GM19351 (cell line): ENCODE data around the gene KCTD17.

ENCODE experiments used
- ATAC-seq: cut with Tn5 transposase; IDR thresholded peaks from one replicate; pipeline ENCODE4 v1.9.1; 2021; ENCODE audit warnings: mild to moderate bottlenecking, moderate library complexity; ENCODE audit not compliant: unreplicated experiment

KCTD17 gene

DNA sequence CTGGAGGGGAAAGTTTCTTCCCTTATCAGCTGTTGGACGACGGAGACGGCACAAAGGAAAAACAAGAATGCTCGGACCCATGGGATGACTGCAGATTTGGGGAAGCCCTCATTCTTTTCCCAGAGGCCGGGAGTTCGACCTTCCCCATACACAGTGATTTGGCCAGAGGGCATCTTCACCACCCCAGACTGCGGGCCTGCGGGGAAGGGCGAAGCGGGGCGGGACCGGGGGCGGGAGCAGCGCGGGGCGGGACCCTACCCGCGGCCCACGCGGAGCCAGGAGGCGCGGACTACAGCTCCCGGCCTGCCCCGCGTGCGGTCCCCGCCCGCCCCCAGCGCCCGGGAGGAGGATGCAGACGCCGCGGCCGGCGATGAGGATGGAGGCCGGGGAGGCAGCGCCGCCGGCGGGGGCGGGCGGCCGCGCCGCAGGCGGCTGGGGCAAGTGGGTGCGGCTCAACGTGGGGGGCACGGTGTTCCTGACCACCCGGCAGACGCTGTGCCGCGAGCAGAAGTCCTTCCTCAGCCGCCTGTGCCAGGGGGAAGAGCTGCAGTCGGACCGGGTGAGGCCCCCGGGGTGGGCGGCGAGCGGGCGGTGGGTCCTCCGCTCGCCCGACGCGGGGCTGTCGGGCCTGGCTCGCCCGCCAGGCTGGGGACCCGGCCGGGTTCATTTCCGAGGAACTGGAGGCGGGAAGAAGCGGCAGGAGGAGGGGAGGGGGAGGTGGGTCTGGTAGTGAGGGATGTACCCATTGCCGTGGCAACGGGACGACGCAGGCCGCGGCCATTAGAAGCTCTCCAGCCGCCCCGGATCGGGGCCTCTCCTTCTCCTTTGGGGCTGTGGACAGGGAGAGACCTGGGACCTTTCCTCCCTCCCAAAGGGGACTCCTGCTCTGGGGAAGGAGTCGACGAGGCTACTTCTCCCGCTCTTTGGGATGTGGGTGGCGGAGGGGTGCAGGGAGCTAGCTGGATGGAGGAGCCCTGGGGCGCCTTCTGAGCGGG lies at the start of gene KCTD17:
TSS of gene KCTD17 (plus strand) at position 352 of the 995 bp plus-strand sequence. CDS start at position 371, 19 bp downstream.
- ATAC-seq: no peak

DNA sequence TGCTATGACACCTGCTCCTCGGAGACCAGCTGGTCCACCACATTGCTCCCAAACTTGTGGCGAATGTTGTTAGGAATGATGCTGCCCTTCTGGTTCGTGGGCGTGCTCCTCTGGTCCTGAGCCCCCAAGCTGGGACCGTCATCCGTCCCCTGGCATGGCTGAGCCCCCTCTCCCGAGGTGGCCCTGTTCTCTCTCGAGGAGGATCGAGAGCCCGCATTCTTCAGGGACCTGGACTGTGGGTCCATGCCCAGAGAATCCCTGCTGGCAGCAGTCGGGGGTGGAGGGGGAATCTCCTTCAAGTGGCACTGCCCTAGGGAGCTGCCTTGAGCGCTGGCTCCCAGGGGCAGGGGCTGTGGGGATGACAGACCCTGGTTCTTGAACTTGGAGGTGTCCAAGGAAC lies 49.7 kb upstream of the KCTD17 start:
- no peak for ATAC-seq

DNA sequence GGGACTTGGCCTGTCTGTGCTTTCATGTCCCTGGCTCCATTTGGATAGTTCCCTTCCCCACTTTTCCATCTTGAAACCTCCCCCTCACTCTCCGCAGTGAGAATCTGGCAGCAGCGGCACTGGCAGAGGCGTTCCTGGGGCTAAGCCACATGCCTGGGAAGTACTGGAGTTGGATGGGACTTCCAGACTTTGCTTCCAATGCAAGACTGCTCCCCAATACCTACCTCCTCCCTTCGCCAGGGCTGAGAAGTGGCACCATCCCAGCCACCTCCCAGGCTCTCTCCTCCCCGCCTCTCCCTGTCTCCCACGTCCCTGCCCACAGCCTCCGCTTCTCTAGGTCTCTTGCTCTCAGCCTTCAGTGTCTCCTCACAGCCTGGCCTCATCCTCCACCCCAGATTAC lies 48.9 kb upstream of the KCTD17 start:
- no peak for ATAC-seq

- ATAC-seq: no peak
These were observed 43.9 kb upstream of the KCTD17 start for GRCh38 chr22:37007651-37008050.

- no peak for ATAC-seq
These were observed 43.2 kb upstream of the KCTD17 start for GRCh38 chr22:37008365-37008764.

DNA sequence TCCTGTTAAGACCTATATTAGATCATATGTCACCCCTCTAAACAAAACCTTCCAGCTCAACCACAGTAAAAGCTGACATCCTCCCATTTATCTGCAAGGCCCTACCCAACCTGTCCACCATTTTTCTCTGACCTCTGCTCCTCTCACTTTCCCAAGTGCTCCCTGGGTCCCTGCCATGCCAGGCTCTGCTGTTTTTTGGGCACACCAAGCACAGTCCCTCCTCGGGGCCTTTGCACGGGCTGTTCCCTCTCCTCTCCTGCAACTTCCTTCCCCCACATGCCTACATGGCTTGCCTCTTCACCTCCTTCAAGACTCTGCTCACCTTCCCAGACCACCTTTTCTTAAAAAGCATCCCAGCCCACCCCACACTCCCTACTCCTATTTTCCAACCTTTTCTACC lies 42.1 kb upstream of the KCTD17 start:
- no peak for ATAC-seq

- no peak for ATAC-seq
These were observed 41.4 kb upstream of the KCTD17 start for GRCh38 chr22:37010174-37010573.

GRCh38 chr22:37010976-37011375 lies 40.6 kb upstream of the KCTD17 start:
- ATAC-seq: no peak

DNA sequence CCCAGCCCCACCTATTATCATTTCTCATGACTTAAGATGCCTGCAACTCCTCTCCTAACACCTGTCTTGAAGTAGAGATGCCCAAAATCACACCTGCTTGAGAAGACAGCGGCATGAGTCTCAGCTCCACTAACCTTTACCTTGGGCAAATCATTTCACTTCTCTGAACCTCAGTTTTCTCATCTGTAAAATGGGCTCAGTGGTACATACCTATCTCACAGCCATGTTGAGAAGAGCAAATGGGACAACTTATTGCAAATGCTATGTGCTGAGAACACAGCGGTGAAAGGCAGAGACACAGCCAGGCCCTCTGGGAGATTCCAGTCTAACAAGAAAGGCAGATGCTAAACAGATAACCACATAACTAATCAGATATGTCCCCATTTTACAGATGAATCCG lies 40.1 kb upstream of the KCTD17 start:
- no peak for ATAC-seq

DNA sequence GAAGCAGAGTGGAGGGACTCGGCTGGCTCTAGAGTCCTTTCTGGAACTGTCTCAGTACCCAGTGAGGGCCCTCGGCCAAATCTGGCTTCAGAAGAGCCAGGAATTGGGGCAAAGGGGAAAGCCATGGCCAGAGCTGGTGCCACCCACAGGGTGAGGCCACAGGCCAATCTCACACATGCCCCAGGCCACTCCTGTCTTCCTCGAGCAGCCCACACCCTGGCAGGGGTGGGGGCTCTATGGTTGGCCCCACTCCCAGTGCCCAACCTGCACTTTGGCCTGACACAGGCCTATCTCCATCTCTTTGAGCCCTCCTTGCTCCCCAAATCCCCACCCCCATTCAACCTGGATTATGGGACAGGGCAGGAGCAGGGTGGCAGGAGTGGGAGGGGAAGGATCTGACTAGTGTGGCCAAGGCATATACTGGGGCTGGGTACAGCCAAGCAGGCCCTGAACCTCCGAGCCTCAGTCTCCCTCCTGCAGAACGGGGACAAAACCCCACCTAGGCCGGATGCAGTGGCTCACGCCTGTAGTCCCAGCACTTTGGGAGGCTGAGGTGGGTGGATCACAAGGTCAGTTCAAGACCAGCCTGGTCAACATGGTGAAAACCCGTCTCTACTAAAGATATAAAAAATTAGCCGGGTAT lies 39.2 kb upstream of the KCTD17 start:
- ATAC-seq: no peak

- ATAC-seq: no peak
These were observed 38.6 kb upstream of the KCTD17 start for GRCh38 chr22:37012956-37013355.

DNA sequence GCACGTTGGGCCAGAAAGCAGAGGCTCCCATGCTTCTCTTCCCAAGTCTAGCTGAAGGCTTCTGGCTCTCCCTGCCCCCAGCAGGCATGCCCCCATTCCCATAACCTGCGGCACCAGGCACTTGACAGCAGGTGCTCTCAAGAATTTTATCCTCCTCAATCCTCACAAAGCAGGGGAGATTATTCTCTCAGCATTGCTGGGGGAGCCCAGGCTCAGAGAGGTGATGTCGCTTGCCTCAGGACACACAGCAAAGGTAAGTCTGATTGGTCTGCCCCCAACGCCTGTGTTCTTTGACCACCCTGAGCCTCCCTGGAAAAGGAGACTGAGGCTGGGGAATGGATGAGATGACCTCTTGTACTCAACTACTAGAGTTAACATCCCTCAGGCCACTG lies 37.1 kb upstream of the KCTD17 start:
- ATAC-seq: no peak

DNA sequence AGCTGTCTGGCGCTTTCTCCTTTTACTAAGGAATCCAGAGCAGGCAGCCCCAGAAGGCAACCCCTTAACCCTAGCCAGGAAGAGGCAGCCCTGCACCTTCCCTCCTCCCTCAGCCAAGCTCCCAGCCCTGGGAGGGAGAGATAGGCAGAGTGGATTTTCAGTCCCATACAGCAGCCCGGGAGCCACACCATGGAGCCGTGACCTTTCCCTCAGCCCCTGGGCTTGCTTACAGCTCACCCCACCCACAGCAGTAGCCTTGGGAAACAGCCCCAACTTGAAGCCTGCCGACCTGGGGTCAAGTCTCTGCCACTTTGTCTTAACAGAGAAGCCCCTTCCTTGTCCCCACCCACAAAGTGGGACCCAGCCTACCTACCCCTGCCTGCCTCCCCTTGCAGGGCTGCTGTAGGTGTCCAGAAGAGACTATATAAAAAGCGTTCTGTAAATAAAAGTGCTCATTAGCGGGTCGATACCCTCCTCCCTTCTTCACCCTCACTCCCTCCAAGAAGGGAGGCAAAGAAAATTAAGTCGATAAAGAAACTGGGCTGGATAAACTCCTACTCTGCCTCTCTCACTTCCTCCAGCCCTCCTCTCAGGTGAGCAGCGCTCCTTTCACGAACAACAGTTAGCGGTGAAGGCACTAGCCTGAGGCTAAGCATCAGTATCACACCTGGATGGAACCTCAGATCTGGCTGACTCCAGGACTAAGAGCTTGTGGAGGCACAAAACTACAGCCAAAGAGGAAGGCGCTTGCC lies 36.5 kb upstream of the KCTD17 start:
- ATAC-seq: no peak

DNA sequence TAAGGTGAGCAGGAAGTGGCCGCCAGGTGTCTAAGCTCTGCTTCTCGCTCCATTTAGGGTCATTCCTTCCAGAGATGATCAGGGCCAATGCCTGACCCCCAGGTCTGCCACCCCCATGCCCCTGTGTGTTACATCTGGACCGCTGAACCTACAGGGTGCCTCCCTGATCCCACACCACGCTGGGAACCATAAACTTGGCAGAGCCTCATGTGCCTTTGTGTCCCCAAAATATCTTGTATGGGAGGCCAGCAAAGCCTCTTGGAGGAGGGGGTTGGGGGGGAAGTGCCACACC lies 36.0 kb upstream of the KCTD17 start:
- ATAC-seq: no peak

DNA sequence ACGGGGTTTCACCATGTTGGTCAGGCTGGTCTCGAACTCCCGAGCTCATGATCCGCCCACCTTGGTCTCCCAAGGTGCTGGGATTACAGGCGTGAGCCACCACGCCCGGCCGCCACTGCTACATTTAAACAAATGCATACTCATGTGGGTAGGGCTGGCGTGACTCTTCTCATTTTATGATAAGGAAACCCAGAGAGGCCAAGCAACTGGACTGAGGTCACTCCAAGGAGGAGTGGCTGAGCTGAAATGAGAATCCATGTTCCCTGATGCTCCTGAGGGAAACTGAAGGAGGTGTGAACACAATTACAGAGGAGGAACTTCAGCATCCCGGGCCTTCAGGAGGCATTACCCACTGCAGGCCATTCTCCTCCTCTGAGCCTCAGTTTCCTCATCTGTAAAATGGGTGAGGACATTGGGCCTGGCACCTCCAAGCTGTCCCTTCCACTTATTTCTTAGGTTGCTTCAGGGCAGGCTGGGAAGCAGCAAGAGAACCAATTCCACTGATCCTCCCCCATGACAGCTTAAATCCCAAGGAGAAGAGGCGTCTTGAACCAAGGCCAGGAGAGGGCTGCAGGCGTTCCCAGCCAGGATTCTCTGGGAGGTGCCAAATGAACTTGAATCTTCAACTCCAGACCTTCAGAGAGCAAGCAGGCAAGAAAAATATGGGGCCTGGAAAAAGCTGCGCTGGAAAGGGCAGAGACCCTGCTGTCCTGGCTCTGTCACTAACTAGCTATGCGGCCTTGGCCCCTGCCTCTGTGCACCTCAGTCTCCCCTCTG lies 35.2 kb upstream of the KCTD17 start:
- no peak for ATAC-seq

- no peak for ATAC-seq
These were observed 34.2 kb upstream of the KCTD17 start for GRCh38 chr22:37017356-37017755.

DNA sequence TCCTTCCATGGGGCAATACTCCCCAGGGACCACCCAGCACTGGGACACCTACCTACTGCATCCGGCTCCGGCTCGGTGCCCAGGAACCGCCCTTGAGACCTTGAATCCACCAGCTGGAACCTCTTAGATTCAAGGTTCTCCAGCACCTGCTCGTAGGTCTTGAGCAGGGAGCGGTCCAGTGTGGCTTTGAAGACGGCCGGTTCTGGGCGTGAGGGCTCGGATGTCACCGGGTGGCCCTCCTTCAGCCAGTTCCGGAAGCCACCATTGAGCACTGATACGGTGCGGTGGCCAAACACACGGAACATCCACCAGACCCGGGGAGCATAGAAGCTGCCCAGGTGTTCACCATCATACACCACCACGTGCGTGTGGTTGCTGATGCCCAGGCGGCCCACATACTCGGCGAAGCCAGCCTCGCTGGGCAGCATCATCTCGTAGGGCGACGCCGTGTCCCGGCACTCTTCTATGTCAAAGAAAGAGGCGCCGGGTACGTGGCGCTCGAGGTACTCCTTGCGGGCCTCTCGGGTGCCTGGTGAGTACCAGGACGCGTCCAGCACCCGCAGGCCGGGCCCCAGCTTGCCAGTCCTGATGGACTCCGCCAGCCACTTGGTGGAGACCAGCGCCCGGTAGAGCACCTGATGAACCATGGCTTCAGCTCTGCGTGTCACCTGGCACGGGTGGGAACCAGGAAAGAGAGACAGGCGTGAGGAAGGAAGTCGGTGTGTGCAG lies 33.3 kb upstream of the KCTD17 start:
- no peak for ATAC-seq

DNA sequence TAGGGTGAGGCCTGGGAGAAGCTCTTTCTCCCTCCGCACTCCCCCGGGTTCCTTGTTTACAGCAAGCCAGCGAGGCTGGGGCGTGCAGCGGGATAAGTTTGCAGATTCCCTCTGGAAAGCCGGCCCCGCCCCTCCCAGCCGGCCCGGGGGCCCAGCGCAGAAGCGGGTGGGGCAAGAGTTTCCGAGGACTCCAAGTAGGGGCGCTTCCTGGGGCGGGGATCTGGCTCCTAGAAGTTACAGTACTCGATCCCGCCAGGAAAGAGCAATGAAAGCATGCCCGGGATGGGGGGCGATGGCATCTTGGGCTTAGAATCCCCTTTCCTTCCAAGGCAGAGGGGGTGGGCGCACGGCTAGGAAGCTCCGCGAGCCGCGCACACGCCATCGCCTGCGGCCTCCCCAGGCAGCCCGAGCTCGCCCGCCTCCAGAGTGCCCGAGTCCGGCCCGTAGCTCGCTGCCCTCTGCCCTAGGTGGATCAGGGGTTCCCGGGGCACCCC lies 32.7 kb upstream of the KCTD17 start:
- ATAC-seq: no peak

GRCh38 chr22:37019309-37020191 lies 32.0 kb upstream of the KCTD17 start, which contains the start of the genes MPST and TST:
Gene MPST (plus strand): TSS chr22:37019742. CDS start chr22:37019837, 95 bp downstream.
Gene TST (minus strand): TSS chr22:37019447. CDS start chr22:37018732, 715 bp downstream.
- no peak for ATAC-seq
